ENCODE measurements around the gene UQCRC1. TPM values are rescaled to one million over a fixed set of nuclear protein-coding genes. Genes with fewer than 3 reads are reported as not detected.

UQCRC1 gene
- 100 to 1,000 TPM; 150 to 157 TPM for total RNA-seq

- H3K4me3 Mint-ChIP-seq: peak within 1 kb of the TSS; percentile 92
- H3K4me1 Mint-ChIP-seq: peaks cover 25% of the 10 kb centered on the region
- peaks cover 25% of the 10 kb centered on the region for H3K36me3 Mint-ChIP-seq (ENCODE audit: low read depth)
- POLR2A ChIA-PET: interaction anchor here (1.0 kb wide), 1 partner anchor 15 kb away, joined by 3 read pairs; no protein-coding TSS in a partner anchor
- DNase-seq: peak; percentile 93
- no peaks in the 10 kb centered on the region for H3K9me3 Mint-ChIP-seq
- H3K27ac Mint-ChIP-seq: peak within 1 kb of the TSS; percentile 97
- H3K27me3 Mint-ChIP-seq: no peaks in the 10 kb centered on the region
- CTCF ChIA-PET: interaction anchor here (0.5 to 1.6 kb wide), 7 partner anchors 12 to 512 kb away, joined by 3 to 4 read pairs (median 4); no protein-coding TSS in a partner anchor
These were observed at the start of gene UQCRC1 for GRCh38 chr3:48609088-48610005. UQCRC1 (minus strand) TSS chr3:48609646; CDS start chr3:48609620, 26 bp downstream.

GRCh38 chr3:48656841-48657281 lies 47.4 kb upstream of the UQCRC1 start:
- peak overlapping the region; percentile 86 for H3K27ac Mint-ChIP-seq
- CTCF ChIA-PET: interaction anchor here (0.6 to 2.4 kb wide), 8 partner anchors 10 to 732 kb away, joined by 3 to 14 read pairs (median 4); partner anchors contain the start of genes NCKIPSD and SLC26A6
- no peaks in the 10 kb centered on the region for H3K9me3 Mint-ChIP-seq
- no peaks in the 10 kb centered on the region for H3K36me3 Mint-ChIP-seq (ENCODE audit: low read depth)
- DNase-seq: peak; percentile 34
- peaks cover 2% of the 10 kb centered on the region for H3K27me3 Mint-ChIP-seq
- peak overlapping the region; percentile 70 for H3K4me3 Mint-ChIP-seq
- H3K4me1 Mint-ChIP-seq: peaks cover 31% of the 10 kb centered on the region
- POLR2A ChIA-PET: no interaction called here

GRCh38 chr3:48656061-48656840 lies 46.8 kb upstream of the UQCRC1 start:
- ChIA-PET CTCF (interaction anchor here (0.6 to 2.4 kb wide), 9 partner anchors 10 to 731 kb away, joined by 3 to 14 read pairs (median 4); partner anchors contain the start of genes NCKIPSD and SLC26A6), POLR2A (no interaction called here)
- no peaks in the 10 kb centered on the region for H3K27me3 Mint-ChIP-seq
- no peaks in the 10 kb centered on the region for H3K9me3 Mint-ChIP-seq
- H3K4me3 Mint-ChIP-seq: peak overlapping the region; percentile 70
- H3K27ac Mint-ChIP-seq: peak overlapping the region; percentile 89
- no peaks in the 10 kb centered on the region for H3K36me3 Mint-ChIP-seq (ENCODE audit: low read depth)
- DNase-seq: peak; percentile 82
- peaks cover 25% of the 10 kb centered on the region for H3K4me1 Mint-ChIP-seq

GRCh38 chr3:48655606-48656005 lies 46.2 kb upstream of the UQCRC1 start:
- H3K4me3 Mint-ChIP-seq: peak overlapping the region; percentile 64
- H3K27me3 Mint-ChIP-seq: no peaks in the 10 kb centered on the region
- H3K27ac Mint-ChIP-seq: peak overlapping the region; percentile 89
- ChIA-PET POLR2A (no interaction called here), CTCF (interaction anchor here (1.0 to 3.7 kb wide), 2 partner anchors 7 to 35 kb away, joined by 4 to 17 read pairs; partner anchors contain the start of gene CELSR3)
- no peaks in the 10 kb centered on the region for H3K9me3 Mint-ChIP-seq
- no peaks in the 10 kb centered on the region for H3K36me3 Mint-ChIP-seq (ENCODE audit: low read depth)
- peak; percentile 64 for DNase-seq
- peaks cover 24% of the 10 kb centered on the region for H3K4me1 Mint-ChIP-seq

GRCh38 chr3:48655063-48655462 lies 45.6 kb upstream of the UQCRC1 start:
- Mint-ChIP-seq H3K27me3 (no peaks in the 10 kb centered on the region), H3K4me1 (peaks cover 24% of the 10 kb centered on the region), H3K9me3 (no peaks in the 10 kb centered on the region), H3K4me3 (peak overlapping the region; percentile 64), H3K27ac (peak overlapping the region; percentile 89), H3K36me3 (ENCODE audit: low read depth) (no peaks in the 10 kb centered on the region)
- no peak for DNase-seq
- ChIA-PET POLR2A (no interaction called here), CTCF (interaction anchor here (3.7 to 4.9 kb wide), 2 partner anchors 8 to 20 kb away, joined by 17 to 26 read pairs; partner anchors contain the start of genes CELSR3 and SLC26A6)

- Mint-ChIP-seq H3K27ac (no peak overlapping the region), H3K27me3 (no peaks in the 10 kb centered on the region), H3K36me3 (ENCODE audit: low read depth) (no peaks in the 10 kb centered on the region), H3K4me1 (peaks cover 25% of the 10 kb centered on the region), H3K4me3 (no peak overlapping the region), H3K9me3 (no peaks in the 10 kb centered on the region)
- ChIA-PET CTCF (interaction anchor here (0.6 to 4.9 kb wide), 3 partner anchors 10 to 41 kb away, joined by 4 to 26 read pairs (median 17); partner anchors contain the start of genes CELSR3 and SLC26A6), POLR2A (no interaction called here)
- no peak for DNase-seq
These were observed 43.7 kb upstream of the UQCRC1 start for GRCh38 chr3:48652923-48653715.

- Mint-ChIP-seq H3K4me3 (no peak overlapping the region), H3K36me3 (ENCODE audit: low read depth) (no peaks in the 10 kb centered on the region), H3K4me1 (peaks cover 16% of the 10 kb centered on the region), H3K27me3 (no peaks in the 10 kb centered on the region), H3K9me3 (no peaks in the 10 kb centered on the region), H3K27ac (no peak overlapping the region)
- ChIA-PET CTCF (interaction anchor here (3.7 to 4.9 kb wide), 2 partner anchors 11 to 17 kb away, joined by 17 to 26 read pairs; partner anchors contain the start of genes CELSR3 and SLC26A6), POLR2A (no interaction called here)
- DNase-seq: no peak
These were observed 42.3 kb upstream of the UQCRC1 start for GRCh38 chr3:48651771-48652170.

- Mint-ChIP-seq H3K27me3 (no peaks in the 10 kb centered on the region), H3K27ac (no peak overlapping the region), H3K4me3 (no peak overlapping the region), H3K9me3 (no peaks in the 10 kb centered on the region), H3K4me1 (peaks cover 10% of the 10 kb centered on the region), H3K36me3 (ENCODE audit: low read depth) (no peaks in the 10 kb centered on the region)
- DNase-seq: no peak
- POLR2A ChIA-PET: no interaction called here
- CTCF ChIA-PET: interaction anchor here (4.9 kb wide), 1 partner anchor 16 kb away, joined by 26 read pairs; the partner anchor contains the start of gene SLC26A6
These were observed 41.3 kb upstream of the UQCRC1 start for GRCh38 chr3:48650723-48651122.

GRCh38 chr3:48648188-48648850 lies 38.9 kb upstream of the UQCRC1 start:
- H3K36me3 Mint-ChIP-seq (ENCODE audit: low read depth): no peaks in the 10 kb centered on the region
- ChIA-PET POLR2A (interaction anchor here (0.6 kb wide), 1 partner anchor 46 kb away, joined by 6 read pairs; no protein-coding TSS in a partner anchor), CTCF (interaction anchor here (0.6 to 2.0 kb wide), 4 partner anchors 10 to 88 kb away, joined by 3 to 8 read pairs (median 4); partner anchors contain the start of gene SLC26A6)
- H3K4me3 Mint-ChIP-seq: no peak overlapping the region
- H3K9me3 Mint-ChIP-seq: no peaks in the 10 kb centered on the region
- DNase-seq: no peak
- H3K27ac Mint-ChIP-seq: no peak overlapping the region
- peaks cover 2% of the 10 kb centered on the region for H3K4me1 Mint-ChIP-seq
- no peaks in the 10 kb centered on the region for H3K27me3 Mint-ChIP-seq

GRCh38 chr3:48647714-48648113 lies 38.3 kb upstream of the UQCRC1 start:
- H3K27me3 Mint-ChIP-seq: no peaks in the 10 kb centered on the region
- no peaks in the 10 kb centered on the region for H3K36me3 Mint-ChIP-seq (ENCODE audit: low read depth)
- CTCF ChIA-PET: interaction anchor here (0.7 kb wide), 1 partner anchor 12 kb away, joined by 3 read pairs; the partner anchor contains the start of gene SLC26A6
- H3K4me3 Mint-ChIP-seq: no peak overlapping the region
- POLR2A ChIA-PET: interaction anchor here (0.6 kb wide), 1 partner anchor 46 kb away, joined by 6 read pairs; no protein-coding TSS in a partner anchor
- no peaks in the 10 kb centered on the region for H3K9me3 Mint-ChIP-seq
- peaks cover 2% of the 10 kb centered on the region for H3K4me1 Mint-ChIP-seq
- no peak overlapping the region for H3K27ac Mint-ChIP-seq
- DNase-seq: no peak

Data from activated CD4-positive, alpha-beta T cell treated with anti-CD3 and anti-CD28 coated beads, Interleukin-2, amount 10 ng/mL, durations not matched to agents 7 days and 5 days (primary cell).